Measurements from ENCODE around the gene TDRD7.
"Not testable (repeated sequence)": the region's sequence is repeated elsewhere in the genome, so short reads cannot be mapped to it uniquely, and the experiment has no call there.

Gene TDRD7

GRCh38 chr9:97468658-97469448 lies 57.0 kb downstream of the TDRD7 start:
- no peak for FAIRE-seq

GRCh38 chr9:97470076-97470475 lies 58.2 kb downstream of the TDRD7 start:
- FAIRE-seq: no peak
- DNase-seq (ENCODE audit: insufficient read length, low spot score): no peak

More at GRCh38 chr9:97468658-97469448, 57.0 kb downstream of the TDRD7 start:
- DNase-seq (ENCODE audit: insufficient read length, low spot score): peak; percentile 63

- no peak for FAIRE-seq
- no peak for DNase-seq (ENCODE audit: insufficient read length, low spot score)
Measured at GRCh38 chr9:97473717-97474116, 61.8 kb downstream of the TDRD7 start.

- no peak for DNase-seq (ENCODE audit: insufficient read length, low spot score)
- FAIRE-seq: no peak
Measured at GRCh38 chr9:97474372-97474925, 62.6 kb downstream of the TDRD7 start.

- no peak for DNase-seq (ENCODE audit: insufficient read length, low spot score)
Measured at GRCh38 chr9:97475059-97475458, 63.2 kb downstream of the TDRD7 start.

GRCh38 chr9:97478301-97478981 lies 66.5 kb downstream of the TDRD7 start:
- no peak for FAIRE-seq
- DNase-seq (ENCODE audit: insufficient read length, low spot score): no peak

More at GRCh38 chr9:97475059-97475458, 63.2 kb downstream of the TDRD7 start:
- FAIRE-seq: no peak

- FAIRE-seq (no peak), DNase-seq (ENCODE audit: insufficient read length, low spot score) (no peak)
Measured at GRCh38 chr9:97479496-97480159, 67.7 kb downstream of the TDRD7 start.

- FAIRE-seq: no peak
Measured at GRCh38 chr9:97480174-97480573, 68.3 kb downstream of the TDRD7 start.

GRCh38 chr9:97480749-97481148 lies 68.9 kb downstream of the TDRD7 start:
- FAIRE-seq (no peak), DNase-seq (ENCODE audit: insufficient read length, low spot score) (no peak)

More at GRCh38 chr9:97480174-97480573, 68.3 kb downstream of the TDRD7 start:
- DNase-seq (ENCODE audit: insufficient read length, low spot score): no peak

GRCh38 chr9:97484134-97484533 lies 72.2 kb downstream of the TDRD7 start:
- no peak for DNase-seq (ENCODE audit: insufficient read length, low spot score)
- no peak for FAIRE-seq

- DNase-seq (ENCODE audit: insufficient read length, low spot score): no peak
- no peak for FAIRE-seq
Measured at GRCh38 chr9:97487107-97487506, 75.2 kb downstream of the TDRD7 start.

- FAIRE-seq: no peak
- DNase-seq (ENCODE audit: insufficient read length, low spot score): no peak
Measured at GRCh38 chr9:97487861-97488260, 76.0 kb downstream of the TDRD7 start.

GRCh38 chr9:97491216-97491999 lies 79.5 kb downstream of the TDRD7 start:
- DNase-seq (ENCODE audit: insufficient read length, low spot score): no peak
- FAIRE-seq: no peak

GRCh38 chr9:97497558-97498375 lies 85.9 kb downstream of the TDRD7 start:
- not testable (repeated sequence) for DNase-seq (ENCODE audit: insufficient read length, low spot score); FAIRE-seq

GRCh38 chr9:97498846-97499245 lies 87.0 kb downstream of the TDRD7 start:
- FAIRE-seq; DNase-seq (ENCODE audit: insufficient read length, low spot score): not testable (repeated sequence)

GRCh38 chr9:97500263-97500662 lies 88.4 kb downstream of the TDRD7 start:
- DNase-seq (ENCODE audit: insufficient read length, low spot score): no peak
- no peak for FAIRE-seq

GRCh38 chr9:97500765-97501176 lies 88.9 kb downstream of the TDRD7 start:
- DNase-seq (ENCODE audit: insufficient read length, low spot score) (no peak), FAIRE-seq (no peak)

GRCh38 chr9:97501177-97501971 lies 89.5 kb downstream of the TDRD7 start, which contains the start of gene TMOD1:
TSS of gene TMOD1 (plus strand) at chr9:97501666. CDS start at chr9:97524189, 22,523 bp downstream.
- peak; percentile 66 for DNase-seq (ENCODE audit: insufficient read length, low spot score)
- no peak for FAIRE-seq

- no peak for FAIRE-seq
- no peak for DNase-seq (ENCODE audit: insufficient read length, low spot score)
Measured at GRCh38 chr9:97501972-97502221, 90.0 kb downstream of the TDRD7 start.

Data from HTR-8/SVneo (cell line).